SK-N-SH (cell line): ENCODE results near the gene AFMID. TPM values are rescaled to one million over a fixed set of nuclear protein-coding genes. Genes with fewer than 3 reads are reported as not detected.

Experiments
- CTCF ChIA-PET: fragments of 300-600, 350-600 bp; formaldehyde crosslinking; extraction: SDS; loops from one replicate; lab custom pipeline; 2021; lab: Yijun Ruan, JAX
- POLR2A ChIA-PET: fragments of 350-600 bp; sonication (Branson Sonifier 250); formaldehyde crosslinking; extraction: SDS; loops from one replicate; lab custom pipeline; 2020; ENCODE audit warnings: antibody characterized with exemption, inconsistent platforms; lab: Yijun Ruan, JAX
- DNase-seq: peaks from one replicate; pipeline ENCODE4 v3.0.0; 2012
- H2AFZ ChIP-seq: fragments of 200-600 bp; sonication (generic); 2 replicates; pipeline ENCODE4 v1.8.1; 2016; ENCODE audit warnings: antibody characterized with exemption, mild to moderate bottlenecking, low read depth
- H3F3A ChIP-seq: fragments of 200-600 bp; sonication (generic); replicated peaks from 2 replicates; pipeline ENCODE3; 2016; ENCODE audit warnings: antibody characterized with exemption, mild to moderate bottlenecking; ENCODE audit not compliant: insufficient read depth
- H3K27ac ChIP-seq, 2 experiments: fragments of 200-500 bp in 1 of 2; fragments of 200-600 bp in 1 of 2; sonication (Bioruptor generic) in 1 of 2; sonication (generic), shearing (Covaris generic) in 1 of 2; 2 replicates each; pipeline versions ENCODE4 v1.5.1 to v1.6.1; 2014 to 2016; ENCODE audit warnings: low read depth in 2 of 2, inconsistent platforms in 1 of 2, low read length in 1 of 2, mild to moderate bottlenecking in 1 of 2, mixed read lengths in 1 of 2
- H3K27me3 ChIP-seq: fragments of 200-600 bp; sonication (generic), shearing (Covaris generic); 2 replicates; pipeline ENCODE4 v1.6.1; 2016; ENCODE audit warnings: mixed run types; ENCODE audit not compliant: insufficient read depth
- H3K36me3 ChIP-seq, 2 experiments: fragments of 200-500 bp in 1 of 2; fragments of 200-600 bp in 1 of 2; sonication (Bioruptor generic) in 1 of 2; sonication (generic) in 1 of 2; replicated peaks in 1 of 2; 2 replicates each; pipeline versions ENCODE3 to v1.5.1; 2014 to 2016; ENCODE audit warnings: low read length in 1 of 2, mild to moderate bottlenecking in 1 of 2; ENCODE audit not compliant: insufficient read depth in 2 of 2, control insufficient read depth in 1 of 2
- H3K4me1 ChIP-seq, 2 experiments: fragments of 200-500 bp in 1 of 2; fragments of 200-600 bp in 1 of 2; sonication (Bioruptor generic) in 1 of 2; sonication (generic), shearing (Covaris generic) in 1 of 2; 2 replicates each; pipeline versions ENCODE4 v1.5.1 to v1.6.1; 2014 to 2016; ENCODE audit warnings: low read depth in 1 of 2, low read length in 1 of 2, mixed run types in 1 of 2; ENCODE audit not compliant: insufficient read depth in 2 of 2, control insufficient read depth in 1 of 2
- H3K4me2 ChIP-seq: fragments of 200-600 bp; sonication (generic), shearing (Covaris generic); 2 replicates; pipeline ENCODE4 v1.6.1; 2017; ENCODE audit warnings: mixed run types
- H3K4me3 ChIP-seq, 2 experiments: fragments of 200-500 bp in 1 of 2; fragments of 200-600 bp in 1 of 2; sonication (Bioruptor generic) in 1 of 2; sonication (generic), shearing (Covaris generic) in 1 of 2; 2 replicates each; pipeline versions ENCODE4 v1.5.1 to v1.8.1; 2014 to 2016; ENCODE audit warnings: low read depth in 2 of 2, inconsistent platforms in 1 of 2, low read length in 1 of 2, mild to moderate bottlenecking in 1 of 2, mixed read lengths in 1 of 2, moderate library complexity in 1 of 2
- H3K79me2 ChIP-seq: fragments of 200-600 bp; sonication (generic); 2 replicates; pipeline ENCODE4 v1.8.1; 2017; ENCODE audit warnings: mild to moderate bottlenecking; ENCODE audit not compliant: insufficient read depth
- H3K9ac ChIP-seq: fragments of 200-600 bp; sonication (generic); 2 replicates; pipeline ENCODE4 v1.6.1; 2017; ENCODE audit warnings: mixed run types
- H3K9me2 ChIP-seq: fragments of 200-600 bp; sonication (generic); 2 replicates; pipeline ENCODE4 v1.6.1; 2017; ENCODE audit warnings: mixed run types
- H3K9me3 ChIP-seq: fragments of 200-600 bp; sonication (generic); 2 replicates; pipeline ENCODE4 v1.6.1; 2017; ENCODE audit warnings: mixed run types, mild to moderate bottlenecking, moderate library complexity
- H4K20me1 ChIP-seq: fragments of 200-600 bp; sonication (generic); 2 replicates; pipeline ENCODE4 v1.6.1; 2017; ENCODE audit warnings: mild to moderate bottlenecking, mixed run types; ENCODE audit not compliant: insufficient read depth
- EP300 ChIP-seq, 2 experiments: IDR thresholded peaks; 2 replicates each; pipeline versions ENCODE4 v1.4.0 to v1.6.1; 2012; ENCODE audit warnings: borderline replicate concordance in 1 of 2, low read depth in 1 of 2, low read length in 1 of 2
- FOXJ3 ChIP-seq: sonication (generic); formaldehyde crosslinking; IDR thresholded peaks from 2 replicates; pipeline ENCODE4 v1.5.1; 2020; ENCODE audit warnings: mild to moderate bottlenecking, missing genetic modification reagents
- FOXM1 ChIP-seq: IDR thresholded peaks from 2 replicates; pipeline ENCODE4 v1.4.0; 2012; ENCODE audit warnings: low read depth, mild to moderate bottlenecking
- NFIC ChIP-seq: IDR thresholded peaks from 2 replicates; pipeline ENCODE4 v1.4.0; 2012; ENCODE audit warnings: borderline replicate concordance
- RFX5 ChIP-seq: IDR thresholded peaks from 2 replicates; pipeline ENCODE4 v1.6.1; 2012; ENCODE audit warnings: mild to moderate bottlenecking, improper control_type of control experiment, low read length
- SIN3A ChIP-seq: IDR thresholded peaks from 2 replicates; pipeline ENCODE4 v1.6.1; 2012; ENCODE audit warnings: low read depth, mild to moderate bottlenecking, low read length, moderate library complexity, borderline replicate concordance
- TEAD4 ChIP-seq: IDR thresholded peaks from 2 replicates; pipeline ENCODE4 v1.4.0; 2012; ENCODE audit warnings: mild to moderate bottlenecking, borderline replicate concordance; ENCODE audit not compliant: insufficient read depth
- WGBS: methylation state at CpG from one replicate; pipeline ENCODE4 v1.1.6; 2017; ENCODE audit warnings: low lambda C conversion rate; 5-methylcytosine and 5-hydroxymethylcytosine counted together
- polyA plus RNA-seq, 3 experiments: library from polyadenylated mRNA; depleted of rRNA; stranded (reverse); fragments of >200 nt; gene quantifications; 2 replicates each; pipeline ENCODE4 v1.2.3, GENCODE V29; 2012
- TF ChIP-seq, protein P1 (sequence below): IDR thresholded peaks from 2 replicates; pipeline ENCODE4 v1.4.0; 2012; ENCODE audit warnings: low read depth
- TF ChIP-seq, protein P2 (sequence below): IDR thresholded peaks from 2 replicates; pipeline ENCODE4 v1.4.0; 2012; ENCODE audit warnings: low read depth, borderline replicate concordance
- TF ChIP-seq, protein P3 (sequence below): IDR thresholded peaks from 2 replicates; pipeline ENCODE4 v1.4.0; 2012; ENCODE audit warnings: low read depth, borderline replicate concordance
- TF ChIP-seq, protein P4 (sequence below): fragments of 200-600 bp; sonication (generic); IDR thresholded peaks from 2 replicates; pipeline ENCODE4 v1.6.1; 2017; ENCODE audit warnings: antibody characterized with exemption, mild to moderate bottlenecking, moderate library complexity

Gene AFMID
- polyA plus RNA-seq, 1 of the 3 experiments (the other 2 are of a cell fraction), result 44.4 TPM

DNA sequence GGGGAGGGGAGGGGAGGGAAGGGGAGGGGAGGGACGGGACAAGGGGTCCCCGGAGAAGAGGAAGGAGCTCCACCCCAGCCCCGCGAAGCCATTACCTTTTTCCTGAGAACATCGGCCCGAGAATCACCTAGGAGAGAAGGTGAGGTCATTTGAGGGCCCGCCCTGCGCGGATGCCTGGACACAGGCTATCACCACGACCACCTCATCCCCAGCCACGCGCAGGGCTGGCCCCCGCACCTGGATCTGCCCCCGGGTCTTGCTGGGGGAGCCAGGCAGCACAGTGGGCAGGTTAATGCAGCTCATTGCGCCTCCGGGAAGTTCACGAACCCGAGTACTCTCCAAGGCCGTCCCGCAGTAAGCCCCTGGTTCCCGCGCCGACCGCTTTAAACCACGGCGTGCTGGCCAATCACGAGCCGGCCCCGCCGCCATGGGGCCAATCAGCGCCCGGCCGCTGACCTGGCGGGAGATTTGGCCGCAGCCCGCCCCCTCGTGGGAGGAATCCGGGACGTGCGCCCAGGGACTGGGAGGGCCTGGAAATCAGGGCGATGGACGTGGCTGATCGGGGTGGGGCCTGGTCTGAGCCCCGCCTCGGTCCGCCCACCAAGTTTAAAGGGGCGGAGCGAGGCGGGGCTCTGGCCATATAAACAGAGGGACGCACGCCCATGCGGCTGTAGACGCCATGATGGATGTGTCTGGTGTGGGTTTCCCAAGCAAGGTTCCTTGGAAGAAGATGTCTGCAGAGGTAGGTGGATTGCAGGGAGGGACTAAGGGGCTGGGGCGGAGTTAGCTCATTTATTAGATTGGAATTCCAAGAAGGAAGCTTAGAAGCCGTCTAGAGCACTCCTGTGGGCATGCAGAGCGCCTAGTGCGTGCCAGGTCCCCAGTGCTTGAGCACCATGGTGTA, at the start of gene AFMID, which contains the start of gene TK1 (continued):
- TF ChIP-seq TEAD4, result peak; percentile 97
- TF ChIP-seq, protein P1, sequence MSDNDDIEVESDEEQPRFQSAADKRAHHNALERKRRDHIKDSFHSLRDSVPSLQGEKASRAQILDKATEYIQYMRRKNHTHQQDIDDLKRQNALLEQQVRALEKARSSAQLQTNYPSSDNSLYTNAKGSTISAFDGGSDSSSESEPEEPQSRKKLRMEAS, result peak; percentile 67; the same call in 1 of the 2 replicates
- TF ChIP-seq FOXJ3, result no peak
- TF ChIP-seq RFX5, result peak; percentile 57; the same call in 1 of the 2 replicates
- TF ChIP-seq, protein P2, sequence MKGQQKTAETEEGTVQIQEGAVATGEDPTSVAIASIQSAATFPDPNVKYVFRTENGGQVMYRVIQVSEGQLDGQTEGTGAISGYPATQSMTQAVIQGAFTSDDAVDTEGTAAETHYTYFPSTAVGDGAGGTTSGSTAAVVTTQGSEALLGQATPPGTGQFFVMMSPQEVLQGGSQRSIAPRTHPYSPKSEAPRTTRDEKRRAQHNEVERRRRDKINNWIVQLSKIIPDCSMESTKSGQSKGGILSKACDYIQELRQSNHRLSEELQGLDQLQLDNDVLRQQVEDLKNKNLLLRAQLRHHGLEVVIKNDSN, result 0 out of 2 replicates have a peak, but pooled peaks have one; percentile 31
- peak; percentile 87 for TF ChIP-seq SIN3A
- TF ChIP-seq FOXM1, result peak; percentile 88
- TF ChIP-seq, protein P3, sequence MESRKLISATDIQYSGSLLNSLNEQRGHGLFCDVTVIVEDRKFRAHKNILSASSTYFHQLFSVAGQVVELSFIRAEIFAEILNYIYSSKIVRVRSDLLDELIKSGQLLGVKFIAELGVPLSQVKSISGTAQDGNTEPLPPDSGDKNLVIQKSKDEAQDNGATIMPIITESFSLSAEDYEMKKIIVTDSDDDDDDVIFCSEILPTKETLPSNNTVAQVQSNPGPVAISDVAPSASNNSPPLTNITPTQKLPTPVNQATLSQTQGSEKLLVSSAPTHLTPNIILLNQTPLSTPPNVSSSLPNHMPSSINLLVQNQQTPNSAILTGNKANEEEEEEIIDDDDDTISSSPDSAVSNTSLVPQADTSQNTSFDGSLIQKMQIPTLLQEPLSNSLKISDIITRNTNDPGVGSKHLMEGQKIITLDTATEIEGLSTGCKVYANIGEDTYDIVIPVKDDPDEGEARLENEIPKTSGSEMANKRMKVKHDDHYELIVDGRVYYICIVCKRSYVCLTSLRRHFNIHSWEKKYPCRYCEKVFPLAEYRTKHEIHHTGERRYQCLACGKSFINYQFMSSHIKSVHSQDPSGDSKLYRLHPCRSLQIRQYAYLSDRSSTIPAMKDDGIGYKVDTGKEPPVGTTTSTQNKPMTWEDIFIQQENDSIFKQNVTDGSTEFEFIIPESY, result no peak
- no peak for TF ChIP-seq EP300 (IDR thresholded peaks at IDR 0.05; ENCODE audit: borderline replicate concordance in 1 of 2, low read depth in 1 of 2, low read length in 1 of 2)

DNA sequence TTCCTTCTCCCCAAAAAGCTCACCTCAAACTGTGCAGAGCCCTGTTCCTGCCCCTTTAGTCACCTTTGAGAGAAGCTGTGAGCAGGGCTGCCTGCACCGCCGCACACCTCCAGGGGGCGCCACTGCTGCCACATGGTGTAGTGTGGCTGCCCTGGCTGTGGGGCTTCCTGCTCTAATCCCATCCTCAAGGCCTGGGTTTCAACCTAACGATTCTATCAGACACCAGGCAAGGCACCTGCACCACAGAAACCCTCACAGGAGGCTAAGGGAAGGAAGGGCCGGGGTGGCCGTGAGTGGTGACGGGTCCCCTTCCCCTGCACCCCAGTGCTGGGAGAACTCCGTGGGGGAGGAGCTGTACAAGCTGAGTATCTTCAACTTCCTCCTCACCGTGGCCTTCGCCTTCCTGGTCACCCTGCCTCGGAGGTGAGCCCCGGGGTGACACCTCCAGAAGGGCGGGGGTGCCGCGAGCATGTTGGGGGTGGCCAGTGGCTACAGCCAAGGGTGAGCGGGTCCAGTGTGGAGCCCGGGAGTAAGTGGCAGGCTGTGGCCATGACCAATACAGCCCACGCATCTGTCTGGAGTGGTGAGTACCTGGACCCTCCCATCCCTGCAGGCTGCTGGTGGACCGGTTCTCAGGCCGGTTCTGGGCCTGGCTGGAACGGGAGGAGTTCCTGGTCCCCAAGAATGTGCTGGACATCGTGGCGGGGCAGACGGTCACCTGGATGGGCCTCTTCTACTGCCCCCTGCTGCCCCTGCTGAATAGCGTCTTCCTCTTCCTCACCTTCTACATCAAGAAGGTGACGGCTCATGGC, 49.6 kb upstream of the AFMID start:
- ChIA-PET POLR2A (no interaction called here), CTCF (interaction anchor here (1.2 to 6.3 kb wide), 18 partner anchors 10 to 113 kb away, joined by 3 to 73 read pairs (median 6); partner anchors contain the start of genes AFMID and TK1)
- H3K9me3 ChIP-seq, result no peaks in the 10 kb centered on the region
- no peaks in the 10 kb centered on the region for H3F3A ChIP-seq
- no peak for TF ChIP-seq RFX5
- no peak for TF ChIP-seq EP300 (IDR thresholded peaks at IDR 0.05; ENCODE audit: borderline replicate concordance in 1 of 2, low read depth in 1 of 2, low read length in 1 of 2)
- TF ChIP-seq, protein P4, sequence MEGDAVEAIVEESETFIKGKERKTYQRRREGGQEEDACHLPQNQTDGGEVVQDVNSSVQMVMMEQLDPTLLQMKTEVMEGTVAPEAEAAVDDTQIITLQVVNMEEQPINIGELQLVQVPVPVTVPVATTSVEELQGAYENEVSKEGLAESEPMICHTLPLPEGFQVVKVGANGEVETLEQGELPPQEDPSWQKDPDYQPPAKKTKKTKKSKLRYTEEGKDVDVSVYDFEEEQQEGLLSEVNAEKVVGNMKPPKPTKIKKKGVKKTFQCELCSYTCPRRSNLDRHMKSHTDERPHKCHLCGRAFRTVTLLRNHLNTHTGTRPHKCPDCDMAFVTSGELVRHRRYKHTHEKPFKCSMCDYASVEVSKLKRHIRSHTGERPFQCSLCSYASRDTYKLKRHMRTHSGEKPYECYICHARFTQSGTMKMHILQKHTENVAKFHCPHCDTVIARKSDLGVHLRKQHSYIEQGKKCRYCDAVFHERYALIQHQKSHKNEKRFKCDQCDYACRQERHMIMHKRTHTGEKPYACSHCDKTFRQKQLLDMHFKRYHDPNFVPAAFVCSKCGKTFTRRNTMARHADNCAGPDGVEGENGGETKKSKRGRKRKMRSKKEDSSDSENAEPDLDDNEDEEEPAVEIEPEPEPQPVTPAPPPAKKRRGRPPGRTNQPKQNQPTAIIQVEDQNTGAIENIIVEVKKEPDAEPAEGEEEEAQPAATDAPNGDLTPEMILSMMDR, result peak; percentile 57
- no peak for TF ChIP-seq NFIC
- H3K36me3 ChIP-seq, result no peaks in the 10 kb centered on the region
- no peaks in the 10 kb centered on the region for H3K27me3 ChIP-seq
- H2AFZ ChIP-seq, result no peak overlapping the region
- no peak overlapping the region for H3K4me3 ChIP-seq
- H3K27ac ChIP-seq, result no peak overlapping the region
- no peak overlapping the region for H3K9ac ChIP-seq
- H3K79me2 ChIP-seq, result no peaks in the 10 kb centered on the region
- no peaks in the 10 kb centered on the region for H3K9me2 ChIP-seq
- H3K4me2 ChIP-seq, result no peak overlapping the region
- peak; percentile 60 for DNase-seq
- no peaks in the 10 kb centered on the region for H4K20me1 ChIP-seq
- WGBS, result 76% methylated on average over 19 of the region's 26 CpGs
- H3K4me1 ChIP-seq, result peaks cover 0 to 3% of the 10 kb centered on the region in 2 experiments; a peak in 2 of 4 replicates
